Measurements from ENCODE around the gene MUC2. TPM values are rescaled to one million over a fixed set of nuclear protein-coding genes. Genes with fewer than 3 reads are reported as not detected.

MUC2 gene
- total and polyA plus RNA-seq, 2 experiments from 2014 or later: not detected

Other genes with a start within 250 kb of the MUC2 start
- 58.0 and 64.1 TPM in 2 replicates for gene CRACR2B, start 247.0 kb upstream of the MUC2 start, total RNA-seq (2014; rRNA removed; shearing (Covaris generic))
- gene CRACR2B, start 247.0 kb upstream of the MUC2 start, polyA plus RNA-seq (2016; fragmentation: Nextera tagmentation; extraction: Ambion mirVana): 55.9 and 59.4 TPM in 2 replicates
- gene CD151, start 241.9 kb upstream of the MUC2 start, total RNA-seq (2014; rRNA removed; shearing (Covaris generic)): 109 and 119 TPM in 2 replicates
- gene CD151, start 241.9 kb upstream of the MUC2 start, polyA plus RNA-seq (2016; fragmentation: Nextera tagmentation; extraction: Ambion mirVana): 62.9 and 64.4 TPM in 2 replicates
- 32.2 and 34.0 TPM in 2 replicates for gene POLR2L, start 232.3 kb upstream of the MUC2 start, total RNA-seq (2014; rRNA removed; shearing (Covaris generic))
- gene POLR2L, start 232.3 kb upstream of the MUC2 start, polyA plus RNA-seq (2016; fragmentation: Nextera tagmentation; extraction: Ambion mirVana): 369 TPM in 2 replicates
- 145 and 150 TPM in 2 replicates for gene TSPAN4, start 232.0 kb upstream of the MUC2 start, total RNA-seq (2014; rRNA removed; shearing (Covaris generic))
- 76.8 and 88.4 TPM in 2 replicates for gene TSPAN4, start 232.0 kb upstream of the MUC2 start, polyA plus RNA-seq (2016; fragmentation: Nextera tagmentation; extraction: Ambion mirVana)
- 51.2 and 67.3 TPM in 2 replicates for gene CHID1, start 164.1 kb upstream of the MUC2 start, total RNA-seq (2014; rRNA removed; shearing (Covaris generic))
- 54.1 and 55.4 TPM in 2 replicates for gene CHID1, start 164.1 kb upstream of the MUC2 start, polyA plus RNA-seq (2016; fragmentation: Nextera tagmentation; extraction: Ambion mirVana)
- 36.4 and 47.5 TPM in 2 replicates for gene AP2A2, start 149.0 kb upstream of the MUC2 start, total RNA-seq (2014; rRNA removed; shearing (Covaris generic))
- gene AP2A2, start 149.0 kb upstream of the MUC2 start, polyA plus RNA-seq (2016; fragmentation: Nextera tagmentation; extraction: Ambion mirVana): 23.7 and 28.4 TPM in 2 replicates
- not detected in 2 replicates for gene MUC6, start 38.2 kb upstream of the MUC2 start, total RNA-seq (2014; rRNA removed; shearing (Covaris generic))
- not detected in 2 replicates for gene MUC6, start 38.2 kb upstream of the MUC2 start, polyA plus RNA-seq (2016; fragmentation: Nextera tagmentation; extraction: Ambion mirVana)
- not detected in 2 replicates for gene MUC5AC, start 83.1 kb downstream of the MUC2 start, total RNA-seq (2014; rRNA removed; shearing (Covaris generic))
- not detected in 2 replicates for gene MUC5AC, start 83.1 kb downstream of the MUC2 start, polyA plus RNA-seq (2016; fragmentation: Nextera tagmentation; extraction: Ambion mirVana)
- 0.90 TPM in 1 of 2 replicates, not detected in the other for gene MUC5B, start 148.2 kb downstream of the MUC2 start, total RNA-seq (2014; rRNA removed; shearing (Covaris generic))
- gene MUC5B, start 148.2 kb downstream of the MUC2 start, polyA plus RNA-seq (2016; fragmentation: Nextera tagmentation; extraction: Ambion mirVana): 0.05 and 0.18 TPM in 2 replicates
- 11.7 and 18.0 TPM in 2 replicates for gene TOLLIP, start 234.8 kb downstream of the MUC2 start, total RNA-seq (2014; rRNA removed; shearing (Covaris generic))
- gene TOLLIP, start 234.8 kb downstream of the MUC2 start, polyA plus RNA-seq (2016; fragmentation: Nextera tagmentation; extraction: Ambion mirVana): 9.7 and 13.5 TPM in 2 replicates